Loucy (cell line): Measurements from ENCODE around the gene BCL2.

Experiments
- H2AFZ ChIP-seq: fragments of 200-600 bp; sonication (generic); 2 replicates; pipeline ENCODE4 v1.6.0; 2016; ENCODE audit warnings: antibody characterized with exemption, mild to moderate bottlenecking, low read length, moderate library complexity
- H3F3A ChIP-seq: fragments of 200-600 bp; 2 replicates; pipeline ENCODE4 v1.6.0; 2016; ENCODE audit warnings: antibody characterized with exemption, low read depth, mild to moderate bottlenecking
- H3K27me3 ChIP-seq: fragments of 200-600 bp; sonication (generic); 2 replicates; pipeline ENCODE4 v1.6.1; 2014; ENCODE audit warnings: low read length, mild to moderate bottlenecking; ENCODE audit not compliant: insufficient read depth, poor library complexity, severe bottlenecking
- H3K36me3 ChIP-seq: fragments of 200-600 bp; sonication (generic); 2 replicates; pipeline ENCODE4 v1.6.1; 2016; ENCODE audit warnings: low read length; ENCODE audit not compliant: insufficient read depth
- H3K4me1 ChIP-seq: fragments of 200-600 bp; sonication (generic); 2 replicates; pipeline ENCODE4 v1.5.1; 2014; ENCODE audit warnings: low read length, mild to moderate bottlenecking; ENCODE audit not compliant: insufficient read depth, poor library complexity, severe bottlenecking
- H3K4me2 ChIP-seq: fragments of 200-600 bp; sonication (generic); 2 replicates; pipeline ENCODE4 v1.6.0; 2014; ENCODE audit warnings: antibody characterized with exemption, low read length, low read depth, mild to moderate bottlenecking; ENCODE audit not compliant: poor library complexity, severe bottlenecking
- H3K4me3 ChIP-seq: fragments of 200-600 bp; sonication (generic); 2 replicates; pipeline ENCODE4 v1.5.1; 2014; ENCODE audit warnings: low read length, mild to moderate bottlenecking, mixed read lengths; ENCODE audit not compliant: poor library complexity, severe bottlenecking
- H3K79me2 ChIP-seq: fragments of 200-600 bp; sonication (generic); 2 replicates; pipeline ENCODE4 v1.6.1; 2014; ENCODE audit warnings: low read length; ENCODE audit not compliant: insufficient read depth
- H3K9ac ChIP-seq: fragments of 200-600 bp; sonication (generic); 2 replicates; pipeline ENCODE4 v1.6.0; 2014; ENCODE audit warnings: mild to moderate bottlenecking, low read depth, low read length, moderate library complexity; ENCODE audit not compliant: poor library complexity, severe bottlenecking
- H3K9me2 ChIP-seq: fragments of 200-600 bp; sonication (generic); replicated peaks from 2 replicates; pipeline ENCODE4 v1.6.1; 2016; ENCODE audit warnings: low read depth, low read length, mixed read lengths
- H3K9me3 ChIP-seq: fragments of 200-600 bp; sonication (generic); 2 replicates; pipeline ENCODE4 v1.6.1; 2014; ENCODE audit warnings: mild to moderate bottlenecking, antibody characterized with exemption, low read length, low read depth; ENCODE audit not compliant: insufficient read depth
- H4K20me1 ChIP-seq: fragments of 200-600 bp; sonication (generic); 2 replicates; pipeline ENCODE4 v1.6.0; 2014; ENCODE audit warnings: antibody characterized with exemption, low read length, mild to moderate bottlenecking; ENCODE audit not compliant: insufficient read depth, poor library complexity, severe bottlenecking
- CTCF ChIP-seq: fragments of 200-600 bp; sonication (generic); conservative IDR thresholded peaks from 2 replicates; pipeline ENCODE4 v1.5.1; 2014; ENCODE audit warnings: mild to moderate bottlenecking, antibody characterized with exemption, low read length
- EZH2phosphoT487 ChIP-seq: fragments of 200-600 bp; IDR thresholded peaks from 2 replicates; pipeline ENCODE4 v1.6.1; 2018; ENCODE audit warnings: antibody characterized with exemption, mild to moderate bottlenecking, moderate library complexity, borderline replicate concordance

The BCL2 gene

GRCh38 chr18:63336366-63337099 lies 17.0 kb upstream of the BCL2 start:
- no peaks in the 10 kb centered on the region for H3F3A ChIP-seq
- H2AFZ ChIP-seq = no peak overlapping the region
- H3K27me3 ChIP-seq = no peaks in the 10 kb centered on the region
- TF ChIP-seq CTCF (no peak), EZH2phosphoT487 (no peak)
- no peaks in the 10 kb centered on the region for H3K9me3 ChIP-seq
- H3K36me3 ChIP-seq = peaks cover 34% of the 10 kb centered on the region; the same call in 1 of the 2 replicates
- no peaks in the 10 kb centered on the region for H3K79me2 ChIP-seq
- H3K4me1 ChIP-seq = no peaks in the 10 kb centered on the region
- H3K4me2 ChIP-seq = no peak overlapping the region
- no peak overlapping the region for H3K4me3 ChIP-seq
- H3K9ac ChIP-seq = no peak overlapping the region
- no peaks in the 10 kb centered on the region for H4K20me1 ChIP-seq
- no peaks in the 10 kb centered on the region for H3K9me2 ChIP-seq

- Histone ChIP-seq H3K4me3 (no peak overlapping the region), H3K36me3 (peaks cover 37% of the 10 kb centered on the region; the same call in 1 of the 2 replicates), H3K4me1 (no peaks in the 10 kb centered on the region), H3K27me3 (no peaks in the 10 kb centered on the region), H3K9me3 (no peaks in the 10 kb centered on the region), H3K9me2 (no peaks in the 10 kb centered on the region), H3K79me2 (no peaks in the 10 kb centered on the region), H4K20me1 (no peaks in the 10 kb centered on the region), H3F3A (no peaks in the 10 kb centered on the region), H3K4me2 (no peak overlapping the region), H3K9ac (no peak overlapping the region), H2AFZ (no peak overlapping the region)
- no peak for TF ChIP-seq CTCF
- TF ChIP-seq EZH2phosphoT487 = no peak
These were observed 11.5 kb upstream of the BCL2 start for GRCh38 chr18:63331105-63331504.

DNA sequence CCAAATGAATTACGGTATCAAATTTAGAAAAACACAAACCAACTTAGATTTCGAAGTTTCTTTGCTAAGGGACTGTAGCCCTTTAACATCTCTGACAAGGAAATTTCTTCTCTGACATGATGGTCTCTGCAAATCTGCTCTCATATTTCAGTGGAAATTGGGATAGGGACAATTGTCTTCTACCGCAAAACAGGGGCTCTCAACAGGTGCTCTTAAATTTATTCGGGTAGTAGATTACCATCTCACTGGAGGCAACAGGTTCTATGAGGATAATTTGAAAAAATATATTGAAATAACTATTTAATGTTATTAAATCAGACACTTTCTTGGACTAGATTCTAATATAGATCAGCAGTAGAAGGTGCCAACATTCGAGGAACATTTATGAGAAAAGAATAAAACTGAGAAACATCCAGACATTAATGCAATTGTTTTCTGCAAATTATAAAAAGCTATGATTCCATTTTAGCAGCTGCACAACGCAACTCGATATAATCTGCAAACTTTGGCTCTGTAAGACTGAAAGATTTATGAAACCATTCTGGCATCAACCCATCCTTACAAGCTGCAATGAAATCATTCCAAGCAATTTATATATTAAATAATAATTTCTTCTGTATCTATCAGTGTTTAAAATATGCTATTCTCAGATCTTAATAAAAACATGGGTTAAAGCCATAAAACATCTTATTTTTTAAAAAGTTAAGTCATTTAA lies 10.0 kb upstream of the BCL2 start:
- Histone ChIP-seq H3K9me3 (no peaks in the 10 kb centered on the region), H3K36me3 (peaks cover 26% of the 10 kb centered on the region; the same call in 1 of the 2 replicates), H3K4me3 (no peak overlapping the region), H3K4me2 (no peak overlapping the region), H3K9me2 (no peaks in the 10 kb centered on the region), H4K20me1 (no peaks in the 10 kb centered on the region), H3K79me2 (no peaks in the 10 kb centered on the region), H3K27me3 (no peaks in the 10 kb centered on the region), H2AFZ (no peak overlapping the region), H3F3A (no peaks in the 10 kb centered on the region), H3K4me1 (no peaks in the 10 kb centered on the region), H3K9ac (no peak overlapping the region)
- TF ChIP-seq CTCF = no peak
- no peak for TF ChIP-seq EZH2phosphoT487
